Daoy (cell line): ENCODE results near the gene OR6C3. TPM values are rescaled to one million over a fixed set of nuclear protein-coding genes. Genes with fewer than 3 reads are reported as not detected.
"Not testable (repeated sequence)": the region's sequence is repeated elsewhere in the genome, so short reads cannot be mapped to it uniquely, and the experiment has no call there.

Experiments
- DNase-seq: peaks from one replicate; pipeline ENCODE4 v3.0.0-alpha.2; 2015; ENCODE audit warnings: low read depth
- total RNA-seq: library from RNA; depleted of rRNA; stranded (reverse); fragments of >200 nt; shearing (Covaris generic); gene quantifications from 2 replicates; pipeline ENCODE4 v1.2.3, GENCODE V29; 2014; rRNA removed

The OR6C3 gene
- not detected in 2 replicates for total RNA-seq

DNA sequence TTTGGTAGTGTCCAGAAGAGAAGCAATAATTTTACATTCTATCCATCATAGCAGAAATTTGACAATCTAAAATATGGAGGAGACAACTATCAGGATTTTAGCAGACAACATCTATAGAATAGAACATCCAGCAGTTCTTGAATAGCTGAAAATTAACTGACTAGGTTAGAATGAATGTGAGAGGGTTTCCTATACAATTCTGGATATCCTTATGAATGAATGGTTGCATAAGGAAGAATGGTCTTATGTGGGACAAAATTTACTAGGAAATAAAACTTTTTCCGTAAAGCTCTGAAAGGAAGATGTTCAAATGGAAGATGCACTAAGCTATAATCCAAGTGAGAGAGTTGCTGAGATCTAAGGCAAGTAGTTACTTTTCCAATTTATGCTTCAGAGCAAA is at the start of gene OR6C3:
Gene OR6C3 (plus strand): TSS at position 301 of the 400 bp plus-strand sequence. CDS start 955 bp downstream, outside the sequence.
- no peak for DNase-seq

GRCh38 chr12:55280991-55281390 is 49.6 kb upstream of the OR6C3 start:
- no peak for DNase-seq

DNA sequence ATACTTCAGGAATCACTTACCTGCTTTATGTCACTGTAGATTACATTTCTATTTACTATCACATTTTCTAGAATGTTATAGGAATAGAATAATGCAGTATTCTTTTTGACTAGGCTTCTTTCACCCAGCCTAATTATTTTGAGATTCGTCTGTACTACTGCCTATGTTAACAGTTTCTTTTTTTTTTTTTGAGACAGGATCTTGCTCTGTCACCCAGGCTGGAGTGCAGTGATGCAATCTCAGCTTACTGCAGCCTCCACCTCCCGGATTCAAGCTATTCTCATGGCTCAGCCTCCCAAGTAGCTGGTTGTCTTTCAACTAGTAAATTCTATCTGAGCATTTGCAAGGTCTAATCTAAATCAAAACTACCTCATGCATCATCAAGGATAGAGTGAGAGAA is 40.5 kb upstream of the OR6C3 start:
- DNase-seq: no peak

DNA sequence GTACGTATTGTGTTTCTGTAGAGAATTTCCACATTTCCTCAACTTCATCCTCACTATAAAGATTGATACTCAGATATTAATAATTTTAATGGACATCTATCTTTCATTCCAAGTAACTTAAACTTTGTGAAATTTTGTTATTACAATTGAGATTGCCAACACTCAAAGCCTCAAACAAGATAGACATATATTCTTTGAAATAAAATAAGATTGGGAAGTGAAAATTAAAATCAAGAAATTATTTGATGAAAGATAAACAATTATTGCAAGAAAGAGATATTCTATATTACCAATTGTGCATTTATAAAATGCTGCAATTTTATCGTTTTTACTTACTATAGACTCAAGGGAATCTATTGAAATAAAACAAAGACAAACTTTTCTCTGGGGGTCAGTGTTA is 34.1 kb upstream of the OR6C3 start, which contains the start of gene OR6C6:
Gene OR6C6 (minus strand): TSS at position 101 of the 400 bp plus-strand sequence. CDS start 1,337 bp downstream, outside the sequence.
- DNase-seq: no peak

DNA sequence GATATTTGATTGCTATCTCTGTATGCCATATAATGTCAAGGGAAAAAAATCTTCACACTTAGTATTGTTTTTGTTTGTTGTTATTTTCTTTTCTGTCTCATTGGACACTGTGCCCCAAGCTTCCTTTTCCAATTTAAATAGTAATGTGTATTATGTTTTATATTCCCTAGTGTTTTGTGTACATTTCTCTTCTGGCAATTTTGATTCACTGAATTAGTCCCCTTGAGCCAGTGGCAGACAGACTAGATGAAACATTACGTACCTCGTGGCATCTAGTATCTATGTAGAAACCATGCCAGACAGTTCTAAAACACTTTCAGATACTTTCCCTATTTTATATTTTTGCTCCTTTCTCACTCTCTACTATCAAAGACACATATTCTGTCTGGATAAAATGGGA is 16.5 kb upstream of the OR6C3 start, which contains the start of gene OR6C1:
Gene OR6C1 (plus strand): TSS at position 301 of the 400 bp plus-strand sequence. CDS start 6,257 bp downstream, outside the sequence.
- no peak for DNase-seq

GRCh38 chr12:55320201-55320600 is 10.3 kb upstream of the OR6C3 start:
- DNase-seq: no peak

DNA sequence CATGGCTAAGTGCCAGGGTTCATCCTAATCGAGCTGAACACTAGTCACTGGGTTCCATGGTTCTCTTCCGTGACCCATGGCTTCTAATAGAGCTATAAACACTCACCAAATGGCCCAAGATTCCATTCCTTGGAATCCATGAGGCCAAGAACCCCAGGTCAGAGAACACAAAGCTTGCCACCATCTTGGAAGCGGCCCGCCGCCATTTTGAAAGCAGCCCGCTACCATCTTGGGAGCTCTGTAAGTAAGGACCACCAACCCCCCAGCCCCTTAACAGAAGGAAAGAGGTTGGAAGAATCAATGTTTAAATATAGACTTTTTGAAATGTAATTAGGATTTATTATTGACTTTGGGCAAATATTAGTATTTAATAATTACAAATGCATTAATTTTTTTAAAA is 4.7 kb upstream of the OR6C3 start:
- DNase-seq: not testable (repeated sequence)

GRCh38 chr12:55336002-55336401 is 5.5 kb downstream of the OR6C3 start:
- DNase-seq: no peak

DNA sequence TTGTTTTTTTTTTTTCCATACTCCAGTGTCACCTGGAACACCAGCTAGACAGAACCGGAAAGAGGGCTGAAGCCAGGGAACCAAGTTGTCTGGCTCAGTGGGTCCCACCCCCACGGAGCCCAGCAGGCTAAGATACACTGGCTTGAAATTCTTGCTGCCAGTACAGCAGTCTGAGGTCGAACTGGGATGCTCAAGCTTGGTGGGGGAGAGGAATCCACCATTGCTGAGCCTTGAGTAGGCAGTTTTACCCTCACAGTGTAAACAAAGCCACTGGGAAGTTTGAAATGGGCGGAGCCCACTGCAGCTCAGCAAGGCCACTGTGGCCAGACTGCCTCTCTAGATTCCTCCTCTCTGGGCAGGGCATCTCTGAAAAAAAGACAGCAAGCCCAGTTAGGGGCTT is 24.8 kb downstream of the OR6C3 start:
- peak; percentile 7 for DNase-seq

GRCh38 chr12:55362675-55363074 is 32.1 kb downstream of the OR6C3 start, which contains the start of gene OR6C75:
TSS of gene OR6C75 (plus strand) at chr12:55362975. CDS start at chr12:55365111, 2,136 bp downstream.
- no peak for DNase-seq

DNA sequence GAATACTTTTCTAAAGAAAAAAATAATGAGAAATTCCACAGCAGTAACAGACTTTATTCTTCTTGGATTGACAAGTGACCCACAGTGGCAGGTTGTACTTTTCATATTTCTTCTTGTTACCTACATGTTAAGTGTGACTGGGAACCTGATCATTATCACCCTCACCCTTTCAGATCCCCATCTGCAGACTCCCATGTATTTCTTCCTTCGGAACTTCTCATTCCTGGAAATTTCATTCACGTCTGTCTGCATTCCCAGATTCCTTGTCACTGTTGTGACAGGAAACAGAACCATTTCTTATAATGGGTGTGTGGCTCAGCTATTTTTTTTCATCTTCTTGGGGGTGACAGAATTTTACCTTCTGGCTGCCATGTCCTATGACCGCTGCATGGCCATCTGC is 34.5 kb downstream of the OR6C3 start:
- no peak for DNase-seq

DNA sequence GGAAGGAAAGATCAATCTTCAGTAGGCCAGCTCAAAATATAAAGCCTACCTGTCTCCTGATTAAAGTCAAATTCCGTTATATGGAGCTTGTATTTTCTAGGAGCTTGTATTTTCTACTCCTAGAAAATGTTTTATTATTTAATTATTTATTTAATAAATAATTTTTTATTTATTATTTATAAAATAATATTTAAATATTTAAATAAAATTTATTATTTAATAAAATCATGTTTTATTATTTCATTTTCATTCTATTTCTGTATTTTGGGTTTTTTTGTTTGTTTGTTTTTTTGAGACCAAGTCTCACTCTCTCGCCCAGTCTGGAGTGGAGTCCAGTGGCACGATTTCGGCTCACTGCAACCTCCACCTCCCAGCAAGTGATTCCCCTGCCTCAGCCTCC is 42.0 kb downstream of the OR6C3 start:
- DNase-seq: no peak

Other genes with a start within 250 kb of the OR6C3 start
- not detected in 2 replicates for gene OR9K2, start 204.3 kb upstream of the OR6C3 start, total RNA-seq
- not detected in 2 replicates for gene OR10A7, start 109.7 kb upstream of the OR6C3 start, total RNA-seq
- gene OR6C74, start 86.1 kb upstream of the OR6C3 start, total RNA-seq: not detected in 2 replicates
- gene OR6C6, start 34.2 kb upstream of the OR6C3 start, total RNA-seq: not detected in 2 replicates
- gene OR6C1, start 16.4 kb upstream of the OR6C3 start, total RNA-seq: not detected in 2 replicates
- not detected in 2 replicates for gene OR6C75, start 32.2 kb downstream of the OR6C3 start, total RNA-seq
- not detected in 2 replicates for gene OR6C65, start 69.8 kb downstream of the OR6C3 start, total RNA-seq
- not detected in 2 replicates for gene OR6C76, start 95.5 kb downstream of the OR6C3 start, total RNA-seq
- gene OR6C2, start 113.3 kb downstream of the OR6C3 start, total RNA-seq: not detected in 2 replicates
- gene OR6C70, start 139.4 kb downstream of the OR6C3 start, total RNA-seq: 0.29 TPM in 1 of 2 replicates, not detected in the other
- gene OR6C68, start 161.6 kb downstream of the OR6C3 start, total RNA-seq: not detected in 2 replicates
- not detected in 2 replicates for gene OR6C4, start 218.9 kb downstream of the OR6C3 start, total RNA-seq
- gene OR2AP1, start 241.7 kb downstream of the OR6C3 start, total RNA-seq: not detected in 2 replicates